Measurements from ENCODE around the gene CAMTA1. TPM values are rescaled to one million over a fixed set of nuclear protein-coding genes. Genes with fewer than 3 reads are reported as not detected.
A peak's percentile ranks its signal among the peaks of the same experiment; 100 is the strongest.

CAMTA1 gene
- total RNA-seq, 1 donor from 2014 or later: 268 TPM

DNA sequence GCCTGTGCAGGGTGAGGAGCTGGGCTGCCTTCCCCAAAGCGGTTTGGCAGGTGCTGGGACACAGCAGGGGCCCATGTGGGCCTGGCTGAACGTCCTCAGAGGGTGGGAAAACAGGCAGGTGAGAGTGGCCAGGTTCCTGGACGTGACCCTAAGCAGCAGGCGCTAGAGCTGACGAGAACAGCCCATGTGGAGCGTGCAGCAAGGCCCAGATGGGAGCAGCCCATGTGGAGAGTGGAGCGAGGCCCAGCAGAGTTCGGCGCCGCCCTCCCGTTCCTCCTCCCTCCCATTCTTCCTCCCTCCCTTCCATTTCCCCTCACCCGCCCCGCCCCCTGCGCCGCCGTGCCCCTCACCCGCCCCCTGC is 671.4 kb downstream of the CAMTA1 start:
- H3K9me3 Mint-ChIP-seq: no peaks in the 10 kb centered on the region
- peaks cover 45% of the 10 kb centered on the region for H3K4me1 Mint-ChIP-seq
- no peaks in the 10 kb centered on the region for H3K9me3 ChIP-seq (ENCODE audit: low read depth)
- H3K27ac Mint-ChIP-seq: no peak overlapping the region
- no peak overlapping the region for H3K4me2 ChIP-seq
- H3K9ac ChIP-seq: no peak overlapping the region
- no peak overlapping the region for H3K4me3 Mint-ChIP-seq
- peak; percentile 36 for DNase-seq (ENCODE audit: low spot score)
- H4K20me1 ChIP-seq (ENCODE audit: low read depth): no peaks in the 10 kb centered on the region
- no peaks in the 10 kb centered on the region for H3F3A ChIP-seq (ENCODE audit: low read depth)
- H3K4me3 ChIP-seq: no peak overlapping the region
- no peaks in the 10 kb centered on the region for H3K79me2 ChIP-seq (ENCODE audit: low read depth)
- H3K27me3 Mint-ChIP-seq (ENCODE audit: insufficient read depth, low read depth): peaks cover 6% of the 10 kb centered on the region
- no peaks in the 10 kb centered on the region for H3K27me3 ChIP-seq
- no peak overlapping the region for H3K27ac ChIP-seq
- no peaks in the 10 kb centered on the region for H3K36me3 Mint-ChIP-seq
- H2AFZ ChIP-seq (replicated peaks): no peak overlapping the region
- TF ChIP-seq EZH2 (IDR thresholded peaks at IDR 0.05) (no peak), CTCF (IDR thresholded peaks at IDR 0.05) (no peak), EZH2phosphoT487 (IDR thresholded peaks at IDR 0.05) (no peak)
- H3K36me3 ChIP-seq: no peaks in the 10 kb centered on the region
- H3K4me1 ChIP-seq: peaks cover 5% of the 10 kb centered on the region

DNA sequence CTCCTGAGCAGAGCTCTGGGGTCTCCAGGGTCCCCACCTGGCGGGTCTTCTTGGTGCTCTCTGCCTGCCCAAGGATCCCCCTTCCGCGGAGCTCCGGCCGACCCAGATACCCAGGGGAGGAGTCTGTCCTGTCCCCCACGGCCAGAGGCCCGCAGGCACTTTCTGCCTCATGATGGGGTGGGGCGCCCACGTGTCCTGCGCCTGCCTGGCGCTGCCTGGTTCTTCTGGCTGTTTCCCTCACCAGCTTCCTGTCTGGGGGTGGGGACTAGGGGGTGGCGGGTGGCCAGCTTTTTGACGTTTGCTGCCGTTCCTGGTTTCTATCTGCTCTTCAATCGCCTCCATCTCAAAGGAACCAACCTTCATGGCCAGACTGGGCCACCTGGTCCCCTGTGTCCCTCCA is 672.6 kb downstream of the CAMTA1 start:
- H3K4me3 ChIP-seq: no peak overlapping the region
- no peaks in the 10 kb centered on the region for H3K9me3 ChIP-seq (ENCODE audit: low read depth)
- no peak overlapping the region for H2AFZ ChIP-seq (replicated peaks)
- H3F3A ChIP-seq (ENCODE audit: low read depth): no peaks in the 10 kb centered on the region
- no peak overlapping the region for H3K27ac ChIP-seq
- Mint-ChIP-seq H3K27ac (no peak overlapping the region), H3K9me3 (no peaks in the 10 kb centered on the region), H3K4me3 (no peak overlapping the region), H3K27me3 (ENCODE audit: insufficient read depth, low read depth) (peaks cover 8% of the 10 kb centered on the region), H3K36me3 (no peaks in the 10 kb centered on the region), H3K4me1 (peaks cover 40% of the 10 kb centered on the region)
- no peak overlapping the region for H3K9ac ChIP-seq
- H3K4me2 ChIP-seq: no peak overlapping the region
- H3K27me3 ChIP-seq: no peaks in the 10 kb centered on the region
- no peak for TF ChIP-seq EZH2phosphoT487 (IDR thresholded peaks at IDR 0.05)
- no peak for TF ChIP-seq EZH2 (IDR thresholded peaks at IDR 0.05)
- TF ChIP-seq CTCF (IDR thresholded peaks at IDR 0.05): no peak
- H4K20me1 ChIP-seq (ENCODE audit: low read depth): no peaks in the 10 kb centered on the region
- peaks cover 5% of the 10 kb centered on the region for H3K4me1 ChIP-seq
- no peak for DNase-seq (ENCODE audit: low spot score)
- no peaks in the 10 kb centered on the region for H3K36me3 ChIP-seq
- H3K79me2 ChIP-seq (ENCODE audit: low read depth): no peaks in the 10 kb centered on the region

- no peak overlapping the region for H3K4me2 ChIP-seq
- H3K9me3 Mint-ChIP-seq: no peaks in the 10 kb centered on the region
- H3K79me2 ChIP-seq (ENCODE audit: low read depth): no peaks in the 10 kb centered on the region
- no peaks in the 10 kb centered on the region for H3K36me3 Mint-ChIP-seq
- no peak overlapping the region for H3K9ac ChIP-seq
- no peaks in the 10 kb centered on the region for H3K36me3 ChIP-seq
- TF ChIP-seq EZH2phosphoT487 (IDR thresholded peaks at IDR 0.05) (no peak), CTCF (IDR thresholded peaks at IDR 0.05) (no peak), EZH2 (IDR thresholded peaks at IDR 0.05) (no peak)
- no peak overlapping the region for H3K4me3 Mint-ChIP-seq
- no peaks in the 10 kb centered on the region for H3K27me3 ChIP-seq
- no peak for DNase-seq (ENCODE audit: low spot score)
- H3K9me3 ChIP-seq (ENCODE audit: low read depth): no peaks in the 10 kb centered on the region
- H4K20me1 ChIP-seq (ENCODE audit: low read depth): no peaks in the 10 kb centered on the region
- no peak overlapping the region for H2AFZ ChIP-seq (replicated peaks)
- no peak overlapping the region for H3K27ac Mint-ChIP-seq
- no peaks in the 10 kb centered on the region for H3F3A ChIP-seq (ENCODE audit: low read depth)
- peaks cover 39% of the 10 kb centered on the region for H3K4me1 Mint-ChIP-seq
- H3K4me3 ChIP-seq: no peak overlapping the region
- H3K4me1 ChIP-seq: peaks cover 5% of the 10 kb centered on the region
- H3K27me3 Mint-ChIP-seq (ENCODE audit: insufficient read depth, low read depth): peaks cover 6% of the 10 kb centered on the region
- H3K27ac ChIP-seq: no peak overlapping the region
These were observed 673.7 kb downstream of the CAMTA1 start for GRCh38 chr1:7458946-7459345.

GRCh38 chr1:7459914-7460313 is 674.7 kb downstream of the CAMTA1 start:
- Histone ChIP-seq H4K20me1 (ENCODE audit: low read depth) (no peaks in the 10 kb centered on the region), H3K4me3 (no peak overlapping the region), H3K9ac (no peak overlapping the region), H3K27ac (no peak overlapping the region), H3K27me3 (no peaks in the 10 kb centered on the region), H2AFZ (replicated peaks) (no peak overlapping the region), H3F3A (ENCODE audit: low read depth) (no peaks in the 10 kb centered on the region), H3K9me3 (ENCODE audit: low read depth) (no peaks in the 10 kb centered on the region), H3K79me2 (ENCODE audit: low read depth) (no peaks in the 10 kb centered on the region), H3K36me3 (no peaks in the 10 kb centered on the region), H3K4me1 (peaks cover 5% of the 10 kb centered on the region), H3K4me2 (no peak overlapping the region)
- TF ChIP-seq EZH2 (IDR thresholded peaks at IDR 0.05) (no peak), EZH2phosphoT487 (IDR thresholded peaks at IDR 0.05) (no peak), CTCF (IDR thresholded peaks at IDR 0.05) (no peak)
- Mint-ChIP-seq H3K36me3 (no peaks in the 10 kb centered on the region), H3K27me3 (ENCODE audit: insufficient read depth, low read depth) (peaks cover 6% of the 10 kb centered on the region), H3K27ac (no peak overlapping the region), H3K9me3 (no peaks in the 10 kb centered on the region), H3K4me3 (no peak overlapping the region), H3K4me1 (peaks cover 37% of the 10 kb centered on the region)
- DNase-seq (ENCODE audit: low spot score): no peak

All from neural progenitor cell (in vitro differentiated cells).